Erythroblast (primary cell): ENCODE measurements around the gene LRG1.

Experiments used
- GATA1 ChIP-seq: IDR thresholded peaks from 2 replicates; pipeline ENCODE4 v1.6.1; 2011; ENCODE audit warnings: low read depth, mild to moderate bottlenecking, control low read depth, low read length, moderate library complexity
- POLR2A ChIP-seq: IDR thresholded peaks from 2 replicates; pipeline ENCODE4 v1.6.1; 2011; ENCODE audit warnings: mild to moderate bottlenecking, low read length

DNA sequence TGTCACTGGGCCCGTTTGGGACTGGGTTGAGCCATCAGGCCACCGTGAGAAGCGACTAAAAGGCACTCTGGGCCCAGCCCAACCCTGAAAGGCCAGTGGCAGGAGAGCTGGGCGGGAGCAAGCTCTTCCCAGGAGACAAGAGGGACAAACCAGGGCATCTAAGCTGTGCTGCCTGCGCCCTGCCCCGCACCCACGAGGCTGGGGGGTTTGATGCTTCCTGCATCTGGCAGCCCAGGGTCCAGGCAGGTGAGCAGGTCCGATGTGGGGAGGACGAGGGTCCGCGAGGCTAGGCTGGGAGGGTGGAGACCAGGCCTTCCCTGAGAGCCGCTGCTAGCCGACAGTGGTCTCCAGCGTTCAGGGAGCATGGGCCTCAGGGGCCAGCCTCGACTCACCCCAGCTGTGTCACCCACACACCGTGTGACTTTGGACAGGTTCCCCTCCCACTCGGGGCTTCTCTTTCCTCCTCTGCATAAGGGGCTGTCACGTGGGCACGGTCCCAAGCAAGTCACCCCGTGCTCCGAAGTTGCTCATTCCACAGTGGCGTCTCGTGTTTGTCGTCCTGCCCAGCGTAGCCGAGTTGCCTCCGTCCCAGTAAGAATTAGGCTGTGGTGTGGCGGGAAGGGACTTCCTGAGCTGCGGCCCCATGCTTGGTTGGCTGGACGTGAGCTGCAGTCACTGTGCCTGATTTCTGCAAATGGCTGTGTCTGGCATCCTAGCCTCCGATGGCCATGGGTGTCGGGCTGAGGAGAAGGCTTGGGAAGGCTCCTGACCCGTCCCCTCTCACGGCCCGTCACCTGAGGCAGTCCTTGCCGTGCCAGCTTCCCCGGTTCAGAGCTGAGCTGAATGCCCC, 37.3 kb downstream of the LRG1 start:
- TF ChIP-seq GATA1 (no peak), POLR2A (no peak)
